Measurements from ENCODE around the gene RPH3AL.
"Not testable (repeated sequence)": the region's sequence is repeated elsewhere in the genome, so short reads cannot be mapped to it uniquely, and the experiment has no call there.

Gene RPH3AL

DNA sequence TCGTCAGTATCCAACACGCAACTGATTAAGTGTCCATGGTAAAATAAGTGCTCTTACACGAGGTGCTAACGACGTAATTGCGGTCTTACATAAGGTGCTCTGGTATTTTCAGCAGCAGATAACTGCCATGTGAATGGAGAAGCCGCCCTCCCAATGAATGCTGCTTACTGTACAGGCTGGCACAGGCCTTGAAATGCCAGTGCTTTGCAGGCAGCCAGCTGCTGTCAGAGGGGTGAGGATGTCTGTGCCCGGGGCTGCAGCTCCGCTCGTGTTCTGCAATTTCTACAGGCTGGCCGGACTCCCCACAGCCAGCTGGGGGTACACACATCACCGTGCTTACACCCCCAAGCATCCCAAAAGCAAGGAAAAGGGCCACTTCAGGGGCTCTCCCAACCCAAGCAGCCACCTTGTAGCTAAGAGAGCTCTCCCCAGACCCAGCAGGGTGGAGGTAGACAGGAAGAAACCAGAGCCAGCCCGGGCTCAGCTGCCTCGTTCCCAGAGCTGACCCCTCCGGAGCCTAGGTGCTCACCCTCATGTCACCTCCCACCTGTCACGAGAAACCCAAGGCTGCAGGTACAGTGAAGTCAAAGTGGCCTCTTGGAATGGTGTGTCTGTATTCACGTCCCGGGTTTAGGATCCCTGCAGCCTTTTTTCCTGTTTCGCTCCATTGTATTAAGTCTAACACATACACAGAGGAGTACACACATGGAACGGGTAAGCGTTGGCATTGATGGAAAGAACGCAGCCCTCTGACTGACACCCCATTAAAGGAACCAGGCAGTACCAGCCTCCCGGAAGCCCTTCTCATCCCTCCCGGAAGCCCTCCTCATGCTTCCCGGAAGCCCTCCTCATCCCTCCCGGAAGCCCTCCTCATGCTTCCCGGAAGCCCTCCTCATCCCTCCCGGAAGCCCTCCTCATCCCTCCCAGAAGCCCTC, 27.2 kb upstream of the RPH3AL start:
- peak; percentile 18 for DNase-seq (ENCODE audit: low read depth)
- H3K4me3 ChIP-seq (ENCODE audit: low read length): no peak overlapping the region
- TF ChIP-seq, protein P1, sequence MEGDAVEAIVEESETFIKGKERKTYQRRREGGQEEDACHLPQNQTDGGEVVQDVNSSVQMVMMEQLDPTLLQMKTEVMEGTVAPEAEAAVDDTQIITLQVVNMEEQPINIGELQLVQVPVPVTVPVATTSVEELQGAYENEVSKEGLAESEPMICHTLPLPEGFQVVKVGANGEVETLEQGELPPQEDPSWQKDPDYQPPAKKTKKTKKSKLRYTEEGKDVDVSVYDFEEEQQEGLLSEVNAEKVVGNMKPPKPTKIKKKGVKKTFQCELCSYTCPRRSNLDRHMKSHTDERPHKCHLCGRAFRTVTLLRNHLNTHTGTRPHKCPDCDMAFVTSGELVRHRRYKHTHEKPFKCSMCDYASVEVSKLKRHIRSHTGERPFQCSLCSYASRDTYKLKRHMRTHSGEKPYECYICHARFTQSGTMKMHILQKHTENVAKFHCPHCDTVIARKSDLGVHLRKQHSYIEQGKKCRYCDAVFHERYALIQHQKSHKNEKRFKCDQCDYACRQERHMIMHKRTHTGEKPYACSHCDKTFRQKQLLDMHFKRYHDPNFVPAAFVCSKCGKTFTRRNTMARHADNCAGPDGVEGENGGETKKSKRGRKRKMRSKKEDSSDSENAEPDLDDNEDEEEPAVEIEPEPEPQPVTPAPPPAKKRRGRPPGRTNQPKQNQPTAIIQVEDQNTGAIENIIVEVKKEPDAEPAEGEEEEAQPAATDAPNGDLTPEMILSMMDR (IDR thresholded peaks at IDR 0.05; ENCODE audit: insufficient read depth, low read depth, low read length, missing control alignments): no peak

DNA sequence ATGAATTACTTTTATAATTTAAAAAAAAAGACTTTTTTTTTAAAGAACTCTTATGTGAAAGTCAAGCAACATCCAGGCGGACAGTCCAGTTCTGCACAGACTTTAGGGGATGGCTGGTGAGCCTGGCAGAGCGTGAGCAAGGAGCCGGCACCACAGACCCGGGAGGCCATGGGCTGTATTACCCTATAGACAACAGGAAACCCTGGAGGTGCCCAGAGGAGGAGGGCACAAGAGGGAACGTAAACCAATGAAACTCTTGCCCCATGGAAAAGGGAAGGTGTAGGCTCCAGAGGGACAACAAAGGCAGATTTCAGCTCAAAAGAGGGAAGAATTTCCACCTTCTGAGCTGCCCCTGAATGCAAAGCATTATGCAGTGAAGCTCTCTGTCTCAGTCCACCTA, 25.5 kb upstream of the RPH3AL start:
- H3K4me3 ChIP-seq (ENCODE audit: low read length): no peak overlapping the region
- TF ChIP-seq, protein P1 (IDR thresholded peaks at IDR 0.05; ENCODE audit: insufficient read depth, low read depth, low read length, missing control alignments): no peak
- DNase-seq (ENCODE audit: low read depth): no peak

DNA sequence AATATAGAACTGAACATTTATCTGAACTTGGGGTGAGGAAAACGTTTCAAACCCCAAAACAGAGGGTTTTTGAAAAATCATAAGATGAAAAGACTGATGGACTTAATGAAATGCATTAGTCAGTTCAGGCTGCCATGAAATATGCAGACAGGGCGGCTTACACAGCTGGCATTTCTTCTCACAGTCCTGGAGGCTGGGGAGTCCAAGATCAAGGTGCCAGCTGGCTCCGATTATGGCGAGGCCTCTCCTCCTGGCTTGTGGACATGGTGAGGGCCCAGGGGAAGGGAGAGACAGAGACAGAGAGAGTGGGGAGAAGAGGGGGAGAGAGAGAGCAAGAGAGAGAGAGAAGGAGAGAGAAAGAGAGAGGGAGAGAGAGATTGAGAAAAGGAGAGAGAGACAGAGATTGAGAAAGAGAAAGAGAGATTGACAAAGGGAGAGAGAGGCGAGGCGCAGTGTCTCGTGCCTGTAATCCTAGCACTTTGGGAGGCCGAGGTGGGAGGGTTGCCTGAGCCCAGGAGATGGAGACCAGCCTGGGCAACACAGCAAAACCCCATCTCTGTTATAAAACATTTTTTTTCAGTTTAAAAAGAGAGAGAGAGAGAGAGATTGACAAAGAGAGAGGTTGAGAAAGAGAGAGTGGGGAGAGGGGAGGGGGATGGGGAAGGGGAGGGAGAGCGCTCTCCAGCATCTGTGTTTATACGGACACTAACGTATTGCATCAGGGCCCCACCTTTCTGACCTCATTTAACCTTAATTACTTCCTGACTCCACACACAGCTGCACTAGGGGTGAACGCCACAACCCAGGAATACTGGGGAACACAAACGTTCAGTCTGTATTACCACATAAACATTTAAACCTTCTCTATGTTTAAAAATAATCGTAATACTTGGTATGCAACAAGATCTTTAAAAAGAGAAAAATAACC, 24.6 kb upstream of the RPH3AL start:
- no peak for DNase-seq (ENCODE audit: low read depth)
- TF ChIP-seq, protein P1 (IDR thresholded peaks at IDR 0.05; ENCODE audit: insufficient read depth, low read depth, low read length, missing control alignments): no peak
- no peak overlapping the region for H3K4me3 ChIP-seq (ENCODE audit: low read length)

DNA sequence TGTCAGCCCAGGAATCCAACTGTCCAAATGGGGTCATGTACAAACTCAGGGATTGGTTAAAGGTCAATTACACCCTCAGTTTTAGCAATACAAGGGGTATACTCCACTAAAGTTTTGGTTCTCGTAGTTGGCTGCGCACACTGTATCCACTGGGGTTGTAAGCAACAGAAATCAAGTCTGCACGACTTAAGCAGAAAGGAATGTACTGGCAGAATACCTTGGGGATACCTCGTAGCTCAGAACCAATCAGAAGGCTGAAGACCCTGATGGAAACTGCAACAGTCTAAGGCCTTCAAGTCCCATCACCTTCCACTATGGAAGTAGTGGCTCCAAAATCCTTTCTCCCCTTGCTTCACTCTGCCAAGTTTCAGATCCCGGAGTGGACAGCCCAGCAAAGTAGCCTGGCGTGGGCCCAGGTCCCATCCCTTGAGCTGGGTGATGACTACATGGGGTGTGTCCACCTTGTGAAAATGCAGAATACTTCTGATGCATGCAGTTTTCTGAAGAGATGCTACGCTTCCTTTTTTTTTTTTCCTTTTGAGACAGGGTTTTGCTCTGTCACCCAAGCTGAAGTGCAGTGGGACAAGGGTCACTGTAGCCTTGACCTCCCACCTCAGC, 21.1 kb upstream of the RPH3AL start:
- TF ChIP-seq, protein P1 (IDR thresholded peaks at IDR 0.05; ENCODE audit: insufficient read depth, low read depth, low read length, missing control alignments): no peak
- DNase-seq (ENCODE audit: low read depth): no peak
- H3K4me3 ChIP-seq (ENCODE audit: low read length): no peak overlapping the region

DNA sequence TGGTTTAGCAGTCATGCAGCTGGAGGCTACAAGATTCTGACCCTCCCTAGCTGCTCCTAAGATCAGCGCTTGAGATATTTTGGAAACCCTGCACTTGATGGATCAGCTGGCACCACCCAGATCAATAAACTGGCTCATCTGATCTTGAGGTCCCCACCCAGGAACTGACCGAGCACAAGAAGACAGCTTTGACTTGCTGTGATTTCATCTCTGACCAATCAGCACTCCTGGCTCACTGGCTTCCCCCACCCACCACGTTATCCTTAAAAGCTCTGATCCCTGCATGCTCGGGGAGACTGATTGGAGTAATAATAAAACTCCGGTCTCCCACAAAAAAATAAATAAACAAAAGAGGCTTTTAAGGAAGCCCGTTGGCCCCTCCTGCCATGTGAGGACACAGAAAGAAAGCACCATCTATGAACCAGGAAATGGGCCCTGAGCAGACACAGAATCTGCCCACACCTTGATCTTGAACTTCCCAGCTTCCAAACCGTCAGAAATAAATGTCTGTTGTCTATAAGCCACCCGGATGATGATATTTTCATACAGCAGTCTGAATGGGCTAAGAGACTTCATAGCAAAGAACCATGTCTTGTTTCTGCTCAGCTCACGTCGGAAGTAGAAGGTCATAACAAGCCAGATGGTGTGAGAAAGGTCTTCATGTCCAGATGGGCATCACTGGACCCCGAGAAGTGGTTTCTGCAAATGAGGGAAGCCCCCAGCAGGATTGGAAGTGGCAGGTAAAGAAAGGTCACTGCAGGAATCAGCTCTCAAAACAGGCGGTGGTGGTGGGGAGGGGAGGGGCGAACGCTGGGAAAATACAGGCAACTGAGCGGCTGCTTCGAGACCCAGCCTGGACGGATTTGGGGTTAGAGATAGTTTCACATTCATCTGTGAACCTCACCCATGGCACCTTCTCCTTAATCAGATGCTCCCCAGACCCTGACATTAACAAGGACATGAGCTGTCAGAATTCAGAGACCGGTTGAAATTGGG, 19.8 kb upstream of the RPH3AL start:
- DNase-seq (ENCODE audit: low read depth): no peak
- H3K4me3 ChIP-seq (ENCODE audit: low read length): no peak overlapping the region
- TF ChIP-seq, protein P1 (IDR thresholded peaks at IDR 0.05; ENCODE audit: insufficient read depth, low read depth, low read length, missing control alignments): no peak

DNA sequence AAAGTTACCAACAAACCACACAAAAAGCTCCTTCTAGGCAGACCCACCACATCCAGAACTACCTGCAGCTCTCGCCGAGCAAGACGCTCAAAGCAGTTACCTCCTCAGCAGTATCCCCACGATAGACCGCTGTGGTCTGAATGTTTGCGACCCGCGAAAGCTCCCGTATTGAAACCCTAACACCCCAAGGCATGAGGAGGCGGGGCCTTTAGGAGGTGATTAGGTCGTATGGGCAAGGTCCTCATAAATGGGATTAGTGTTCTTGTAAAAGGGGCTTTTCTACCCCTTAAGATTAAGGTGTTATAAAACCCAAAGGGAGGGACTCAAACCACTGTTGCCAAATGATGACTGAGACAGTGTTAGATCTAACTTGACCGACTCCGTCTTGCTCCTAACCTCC, 19.0 kb upstream of the RPH3AL start:
- TF ChIP-seq, protein P1 (IDR thresholded peaks at IDR 0.05; ENCODE audit: insufficient read depth, low read depth, low read length, missing control alignments): no peak
- DNase-seq (ENCODE audit: low read depth): no peak
- H3K4me3 ChIP-seq (ENCODE audit: low read length): no peak overlapping the region

DNA sequence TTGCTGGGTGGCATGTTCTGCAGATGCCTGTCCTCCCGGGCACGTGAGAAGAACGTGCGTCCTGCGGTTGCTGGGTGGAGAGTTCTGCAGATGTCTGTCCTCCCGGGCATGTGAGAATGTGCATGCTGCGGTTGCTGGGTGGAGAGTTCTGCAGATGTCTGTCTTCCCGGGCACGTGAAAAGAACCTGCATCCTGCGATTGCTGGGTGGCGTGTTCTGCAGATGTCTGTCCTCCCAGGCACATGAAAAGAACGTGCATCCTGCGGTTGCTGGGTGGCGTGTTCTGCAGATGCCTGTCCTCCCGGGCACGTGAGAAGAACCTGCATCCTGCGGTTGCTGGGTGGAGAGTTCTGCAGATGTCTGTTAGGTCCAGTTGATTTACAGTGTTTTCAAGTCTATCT, 15.0 kb upstream of the RPH3AL start:
- DNase-seq (ENCODE audit: low read depth): not testable (repeated sequence)

DNA sequence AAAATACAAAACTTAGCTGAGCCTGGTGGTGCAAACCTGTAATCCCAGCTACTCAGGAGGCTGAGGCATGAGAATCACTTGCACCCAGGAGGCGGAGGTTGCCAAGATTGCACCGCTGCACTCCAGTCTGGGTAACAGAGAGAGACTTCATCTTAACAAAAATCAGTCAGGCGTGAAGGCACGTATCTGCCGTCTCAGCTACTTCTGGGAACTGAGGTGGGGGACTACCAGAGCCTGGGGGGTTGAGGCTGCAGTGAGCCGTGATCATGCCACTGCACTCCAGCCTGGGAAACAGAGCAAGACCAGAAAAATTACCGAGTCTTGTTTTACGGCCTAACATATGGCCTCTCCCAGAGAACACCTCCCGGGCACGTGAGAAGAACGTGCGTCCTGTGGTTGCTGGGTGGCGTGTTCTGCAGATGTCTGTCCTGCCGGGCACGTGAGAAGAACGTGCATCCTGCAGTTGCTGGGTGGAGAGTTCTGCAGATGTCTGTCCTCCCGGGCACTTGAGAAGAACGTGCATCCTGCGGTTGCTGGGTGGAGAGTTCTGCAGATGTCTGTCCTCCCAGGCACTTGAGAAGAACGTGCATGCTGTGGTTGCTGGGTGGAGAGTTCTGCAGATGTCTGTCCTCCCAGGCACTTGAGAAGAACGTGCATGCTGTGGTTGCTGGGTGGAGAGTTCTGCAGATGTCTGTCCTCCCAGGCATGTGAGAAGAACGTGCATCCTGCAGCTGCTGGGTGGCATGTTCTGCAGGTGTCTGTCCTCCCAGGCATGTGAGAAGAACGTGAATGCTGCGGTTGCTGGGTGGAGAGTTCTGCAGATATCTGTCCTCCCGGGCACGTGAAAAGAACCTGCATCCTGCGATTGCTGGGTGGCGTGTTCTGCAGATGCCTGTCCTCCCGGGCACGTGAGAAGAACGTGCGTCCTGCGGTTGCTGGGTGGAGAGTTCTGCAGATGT, 14.3 kb upstream of the RPH3AL start:
- not testable (repeated sequence) for DNase-seq (ENCODE audit: low read depth)

More for the DNA sequence above, 15.0 kb upstream of the RPH3AL start:
- H3K4me3 ChIP-seq (ENCODE audit: low read length): not testable (repeated sequence)

More for the DNA sequence above, 14.3 kb upstream of the RPH3AL start:
- not testable (repeated sequence) for H3K4me3 ChIP-seq (ENCODE audit: low read length)

All from epithelial cell of esophagus (primary cell).